ENCODE measurements around the gene SH2D7. TPM values are rescaled to one million over a fixed set of nuclear protein-coding genes. Genes with fewer than 3 reads are reported as not detected.
A peak's percentile ranks its signal among the peaks of the same experiment; 100 is the strongest.

Gene SH2D7
- total RNA-seq, 1 donor from 2014 or later, result not detected

DNA sequence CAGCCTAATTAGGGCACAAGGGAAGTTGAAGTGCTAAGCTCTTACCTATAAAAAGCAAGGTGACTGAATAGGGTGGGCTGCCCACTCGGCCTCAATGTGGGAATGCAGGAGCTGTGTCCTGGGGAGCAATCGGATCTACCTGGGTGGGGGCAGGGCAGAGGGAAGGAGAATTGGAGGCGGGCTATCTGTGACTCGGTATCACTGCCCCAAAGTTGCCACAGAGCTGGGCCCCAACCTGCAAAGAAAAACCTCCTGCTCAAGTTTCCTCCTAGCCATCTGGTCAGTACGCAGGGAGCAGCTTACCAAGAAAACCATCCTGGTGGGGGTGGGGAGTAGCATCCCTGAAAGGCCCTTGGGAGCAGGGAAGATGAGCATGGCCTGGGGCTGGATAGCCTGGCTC is 28.2 kb downstream of the SH2D7 start:
- no peak for ATAC-seq (ENCODE audit: poor library complexity)
- intact Hi-C loops (cut with DNase I), result no loop called here
- no peak for DNase-seq

DNA sequence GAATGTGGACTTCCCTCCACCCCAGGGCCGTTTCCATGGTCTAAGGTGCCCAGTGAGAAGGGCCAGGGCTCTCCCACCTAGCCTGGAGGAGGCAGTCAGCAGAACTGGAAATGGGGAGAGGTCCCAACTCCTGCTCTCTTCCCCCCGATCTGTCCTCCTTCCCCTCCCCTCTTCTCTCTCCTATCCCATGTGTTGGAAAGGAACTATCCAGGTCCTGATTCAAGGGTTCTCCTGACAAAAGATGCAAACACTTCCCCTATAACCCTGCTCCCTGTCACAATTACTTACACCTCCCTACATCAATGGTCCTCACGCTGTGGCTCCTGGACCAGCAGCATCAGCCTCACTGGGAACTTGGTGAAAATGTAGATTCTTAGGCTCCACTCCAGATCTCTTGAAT is 32.9 kb downstream of the SH2D7 start:
- ATAC-seq (ENCODE audit: poor library complexity), result no peak
- intact Hi-C loops (cut with DNase I), result loop anchor here (5.0 kb wide), 1 partner anchor 117 kb away; no protein-coding TSS in a partner anchor
- no peak for DNase-seq

DNA sequence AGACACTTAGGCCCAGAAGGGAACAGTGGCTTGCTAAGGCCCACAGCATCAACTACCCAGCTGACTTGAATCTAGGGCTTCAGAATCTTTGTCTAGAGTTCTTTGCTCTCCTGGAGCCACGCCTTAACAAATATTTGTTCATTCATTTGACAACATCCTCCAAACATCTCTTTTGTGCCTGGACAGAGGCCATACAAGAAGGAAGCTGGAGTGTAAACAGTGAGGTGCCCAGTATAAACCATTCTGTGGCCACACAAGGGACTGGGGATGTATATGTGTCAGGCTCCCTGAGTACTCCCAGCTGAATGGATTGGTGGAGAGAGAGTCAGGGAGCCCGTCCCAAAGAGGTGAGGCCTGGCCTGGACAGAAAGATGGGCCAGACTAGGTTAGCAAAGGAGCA is 35.5 kb downstream of the SH2D7 start:
- DNase-seq (no peak), ATAC-seq (ENCODE audit: poor library complexity) (no peak)
- intact Hi-C loops (cut with DNase I), result loop anchor here (5.0 kb wide), 1 partner anchor 114 kb away; no protein-coding TSS in a partner anchor

DNA sequence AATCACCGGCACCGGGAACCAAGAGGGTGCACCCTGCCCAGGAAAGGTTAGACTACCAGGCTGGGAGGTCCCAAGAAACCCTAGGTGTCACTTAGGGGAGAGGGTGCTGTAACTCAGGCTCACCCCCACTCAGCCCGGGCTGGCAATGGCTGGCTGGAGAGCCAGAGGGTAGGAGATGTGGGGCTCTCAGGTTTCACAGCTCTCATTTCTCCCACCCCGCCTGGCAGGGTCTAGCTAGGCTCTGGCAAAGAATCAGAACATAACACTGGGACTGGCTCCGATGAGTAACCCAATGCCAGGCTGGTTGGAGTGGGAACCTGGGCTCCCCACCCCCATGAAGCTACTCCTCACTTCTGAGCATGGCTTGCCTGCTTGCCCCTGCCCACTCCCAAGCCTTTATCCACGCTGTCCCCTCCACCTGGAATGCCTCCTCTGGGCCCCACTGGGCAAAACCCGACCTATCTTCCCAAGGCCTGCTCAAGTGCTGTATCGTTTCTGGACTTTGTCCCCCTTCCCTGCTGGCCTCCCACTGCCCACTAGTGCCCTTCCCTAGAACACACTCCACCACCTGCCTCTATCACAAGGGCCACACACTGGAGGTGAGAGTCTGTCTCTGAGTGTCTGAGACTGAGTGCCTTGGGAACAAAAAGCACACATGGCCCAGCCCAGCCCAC is 36.9 kb downstream of the SH2D7 start:
- intact Hi-C loops (cut with DNase I), result loop anchor here (5.0 kb wide), 1 partner anchor 113 kb away; no protein-coding TSS in a partner anchor
- DNase-seq (no peak), ATAC-seq (ENCODE audit: poor library complexity) (no peak)

DNA sequence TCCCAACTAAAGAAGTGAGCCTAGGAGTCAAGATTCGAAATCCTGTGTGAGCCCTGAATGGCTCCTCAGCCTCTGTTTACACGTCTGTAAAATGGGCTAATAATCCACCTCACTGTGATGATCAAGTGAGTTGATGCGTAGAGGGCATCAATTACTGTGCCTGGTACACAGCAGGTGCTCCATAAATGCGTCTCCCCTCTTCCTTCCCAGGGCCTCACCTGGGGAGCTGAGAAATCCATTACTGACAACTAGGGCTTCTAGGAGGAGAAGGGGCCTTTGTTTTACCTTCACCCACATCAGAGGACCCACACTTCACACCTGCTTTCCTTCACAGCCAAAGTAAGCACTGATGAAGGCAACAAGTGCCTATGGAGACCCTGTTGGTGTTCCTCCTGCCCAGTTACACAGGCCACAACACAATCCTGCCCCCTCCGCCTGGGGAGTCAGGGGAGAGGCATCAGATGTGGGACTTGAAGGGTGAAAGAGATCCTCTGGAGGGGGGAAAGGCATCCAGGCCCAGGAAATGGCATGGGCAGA is 37.5 kb downstream of the SH2D7 start:
- DNase-seq (no peak), ATAC-seq (ENCODE audit: poor library complexity) (no peak)
- intact Hi-C loops (cut with DNase I), result loop anchor here (5.0 kb wide), 1 partner anchor 112 kb away; no protein-coding TSS in a partner anchor

DNA sequence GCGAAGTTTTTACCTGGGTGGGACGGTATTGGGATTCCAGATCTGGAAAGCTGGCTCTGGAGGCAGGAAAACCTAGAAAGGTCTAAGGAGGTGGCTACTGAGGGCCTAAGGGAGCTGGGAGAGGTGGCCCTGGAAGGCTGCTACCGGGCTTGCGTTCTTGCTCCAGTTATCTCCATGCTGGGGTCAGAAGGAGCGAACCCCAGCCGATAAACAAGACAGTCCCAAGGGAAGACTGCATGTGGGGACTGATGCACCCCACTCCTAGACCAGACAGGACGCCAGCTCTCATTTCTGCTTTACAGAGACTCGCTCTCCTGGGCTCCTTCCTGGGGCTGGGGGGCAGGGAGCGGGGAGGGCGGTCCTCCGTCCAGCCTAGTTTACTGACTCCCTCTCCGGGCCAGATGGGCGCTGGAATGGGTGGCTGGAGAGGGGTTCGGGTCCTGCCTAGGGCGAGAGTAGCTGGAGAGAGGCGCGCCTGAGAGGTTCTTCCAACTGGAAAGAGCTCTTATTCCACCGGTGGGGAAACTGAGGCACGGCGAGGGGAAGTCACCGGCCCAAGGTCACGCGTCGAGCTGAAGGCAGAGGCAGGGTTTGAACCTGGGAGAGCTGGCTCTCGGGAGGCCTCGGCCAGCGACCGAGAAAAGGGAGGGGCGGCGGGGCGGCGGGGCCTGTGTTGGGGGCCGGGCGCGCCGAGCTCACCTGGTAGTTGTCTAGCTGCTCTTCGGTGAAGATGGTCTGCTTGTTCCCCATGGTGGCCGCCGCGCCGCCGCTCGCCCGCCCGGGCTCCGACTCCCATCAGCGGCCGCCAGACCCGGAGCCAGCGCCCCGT is 38.3 kb downstream of the SH2D7 start:
- intact Hi-C loops (cut with DNase I), result no loop called here
- DNase-seq (no peak), ATAC-seq (ENCODE audit: poor library complexity) (no peak)

DNA sequence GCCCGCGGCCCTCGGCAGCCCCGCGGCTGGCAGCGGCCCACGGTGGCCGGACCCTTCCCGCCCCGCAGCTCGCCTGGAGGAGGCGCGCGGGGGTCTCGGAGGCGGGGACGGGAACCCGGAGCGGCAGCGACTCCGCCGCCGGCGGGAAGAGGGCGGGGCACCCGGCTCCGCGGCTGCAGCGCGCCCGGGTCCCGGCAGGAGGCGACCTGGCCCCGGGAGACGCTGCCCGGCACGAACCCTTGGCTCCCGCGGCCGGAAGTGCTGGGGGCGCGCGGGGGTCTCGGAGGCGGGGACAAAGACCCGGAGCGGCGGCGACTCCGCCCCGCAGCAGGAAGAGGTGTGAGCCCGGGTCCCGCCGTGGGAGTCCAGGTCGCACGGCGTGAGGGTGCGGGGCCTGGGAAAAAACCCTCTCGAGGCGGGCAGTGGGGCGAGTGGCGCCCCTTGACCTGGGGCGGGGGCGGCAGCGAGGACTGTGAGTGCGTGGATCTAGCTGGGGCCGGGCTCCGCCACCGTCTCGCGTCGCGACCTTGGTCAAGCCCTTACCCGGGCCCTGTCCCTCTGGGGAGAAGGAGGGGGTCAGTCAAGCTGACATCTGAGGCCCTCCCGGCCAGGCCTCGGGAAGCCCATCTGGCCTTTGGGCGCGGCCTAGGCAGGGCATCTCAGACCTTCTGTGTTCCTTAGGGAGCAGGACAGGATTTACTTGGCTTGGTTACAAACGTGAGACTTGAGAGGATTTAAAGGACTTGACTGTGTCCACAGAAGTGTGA is 39.1 kb downstream of the SH2D7 start, which contains the start of gene CIB2:
Gene CIB2 (minus strand): TSS at position 151 of the 767 bp plus-strand sequence. CDS start 230 bp downstream, outside the sequence.
- intact Hi-C loops (cut with DNase I), result no loop called here
- peak; percentile 96 for ATAC-seq (ENCODE audit: poor library complexity)
- DNase-seq, result peak; percentile 83

DNA sequence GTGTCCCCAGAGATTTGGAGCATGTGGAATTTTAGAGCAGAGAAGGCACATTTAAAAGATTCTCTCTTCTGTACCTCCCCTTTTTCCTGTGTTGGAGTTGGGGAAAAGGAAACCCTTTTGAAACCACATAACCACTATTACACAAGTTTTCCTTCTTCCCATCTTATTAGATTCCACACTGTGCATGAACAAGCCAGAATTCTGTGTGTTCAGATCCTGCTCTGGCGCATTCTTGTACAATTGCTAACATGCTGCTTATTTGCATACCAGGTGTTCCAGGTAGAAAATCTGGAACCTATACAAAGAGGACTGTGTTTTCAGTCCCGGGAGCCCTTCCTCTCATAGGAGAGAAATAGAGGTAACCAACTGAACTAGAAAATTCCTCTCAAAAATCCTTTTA is 41.4 kb downstream of the SH2D7 start:
- DNase-seq (no peak), ATAC-seq (ENCODE audit: poor library complexity) (no peak)
- intact Hi-C loops (cut with DNase I), result no loop called here

DNA sequence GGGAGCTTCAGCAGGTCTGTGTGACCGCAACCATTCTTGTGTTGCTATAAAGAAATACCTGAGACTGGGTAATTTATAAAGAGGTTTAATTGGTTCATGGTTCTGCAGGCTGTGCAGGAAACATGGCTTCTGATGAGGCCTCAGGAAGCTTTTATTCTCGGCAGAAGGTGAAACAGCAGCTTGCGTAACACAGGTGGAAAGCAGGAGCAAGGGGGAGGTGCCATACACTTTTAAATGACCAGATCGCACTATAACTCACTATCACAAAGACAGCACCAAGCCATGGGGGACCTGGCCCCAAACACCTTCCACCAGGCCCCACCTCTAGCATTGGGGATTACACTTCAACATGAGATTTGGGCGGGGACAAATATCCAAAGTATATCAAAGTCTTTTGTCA is 47.2 kb downstream of the SH2D7 start:
- no peak for ATAC-seq (ENCODE audit: poor library complexity)
- intact Hi-C loops (cut with DNase I), result no loop called here
- DNase-seq, result no peak

DNA sequence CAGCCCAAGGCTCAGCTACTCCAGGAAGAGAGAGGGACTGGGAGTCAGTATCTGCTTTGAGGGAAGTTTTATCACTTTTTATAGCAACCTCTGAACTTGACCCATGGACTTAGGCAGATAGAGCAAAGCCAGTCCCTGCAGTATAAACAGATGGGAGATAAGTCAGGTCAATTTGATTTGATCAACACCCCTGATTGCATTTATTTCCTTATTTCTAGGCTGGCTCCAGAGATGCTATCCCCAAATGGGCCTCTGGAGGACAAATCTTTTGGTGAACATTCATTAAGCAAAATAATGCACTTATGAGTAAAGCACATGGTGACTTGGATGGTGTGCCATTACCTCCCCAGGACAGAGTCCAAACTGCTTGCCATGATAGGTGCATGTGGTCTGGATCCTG is 47.9 kb downstream of the SH2D7 start:
- no peak for DNase-seq
- intact Hi-C loops (cut with DNase I), result no loop called here

DNA sequence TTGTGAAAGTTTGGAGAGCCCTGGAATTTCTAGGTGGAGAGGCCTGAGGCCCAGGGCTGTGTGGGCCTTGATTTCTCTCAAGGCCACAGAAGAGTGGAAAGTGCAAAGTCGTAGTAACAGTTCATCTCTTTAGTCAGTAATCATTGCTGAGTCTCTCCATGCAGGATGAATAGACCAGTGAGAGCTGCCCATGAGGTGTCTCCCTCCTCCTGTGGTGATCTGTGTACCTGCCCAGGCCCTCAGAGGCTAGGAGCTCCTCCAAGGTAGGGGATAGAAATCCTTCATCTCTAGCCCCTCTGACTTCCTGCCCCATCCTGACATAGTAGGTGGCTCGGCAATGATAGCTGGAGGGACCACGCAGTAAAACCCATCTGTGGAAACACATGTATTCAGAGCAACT is 50.0 kb downstream of the SH2D7 start:
- no peak for DNase-seq
- no peak for ATAC-seq (ENCODE audit: poor library complexity)
- intact Hi-C loops (cut with DNase I), result no loop called here

More for the DNA sequence above, 47.9 kb downstream of the SH2D7 start:
- ATAC-seq (ENCODE audit: poor library complexity), result peak; percentile 27

DNA sequence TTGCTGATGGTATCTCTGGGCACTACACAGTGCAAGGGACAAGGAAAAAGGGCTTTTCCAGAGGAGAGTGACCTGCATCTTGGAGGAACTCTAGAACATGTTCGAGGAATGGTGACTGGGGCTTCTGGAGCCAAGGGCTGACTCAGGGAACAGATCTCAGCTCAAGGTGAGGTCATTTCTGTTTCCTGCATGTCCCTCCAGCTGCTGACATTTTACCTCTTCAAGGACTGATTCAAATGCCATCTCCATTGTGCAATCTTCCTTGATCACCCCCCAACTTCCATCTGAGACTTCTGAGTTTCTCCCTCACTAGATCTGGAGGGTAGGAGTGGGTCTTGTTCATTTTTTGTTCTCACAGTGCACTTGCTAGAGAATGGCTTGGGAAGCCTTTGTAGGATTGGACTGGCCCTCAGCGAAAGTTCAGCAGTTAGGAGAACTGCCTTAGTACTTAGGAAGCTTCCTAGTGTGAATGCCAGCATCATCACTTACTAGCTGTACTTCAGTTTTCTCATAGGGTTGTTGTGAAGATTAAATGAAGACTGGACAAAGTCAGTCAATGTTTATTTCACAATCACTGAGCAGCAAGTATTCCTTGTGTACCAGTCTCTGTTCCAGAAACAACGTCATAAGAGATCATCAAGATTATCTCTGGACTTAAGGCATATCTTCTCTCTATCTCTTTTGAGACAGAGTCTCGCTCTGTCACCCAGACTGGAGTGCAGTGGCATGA is 54.2 kb downstream of the SH2D7 start:
- intact Hi-C loops (cut with DNase I), result no loop called here
- DNase-seq (no peak), ATAC-seq (ENCODE audit: poor library complexity) (no peak)

DNA sequence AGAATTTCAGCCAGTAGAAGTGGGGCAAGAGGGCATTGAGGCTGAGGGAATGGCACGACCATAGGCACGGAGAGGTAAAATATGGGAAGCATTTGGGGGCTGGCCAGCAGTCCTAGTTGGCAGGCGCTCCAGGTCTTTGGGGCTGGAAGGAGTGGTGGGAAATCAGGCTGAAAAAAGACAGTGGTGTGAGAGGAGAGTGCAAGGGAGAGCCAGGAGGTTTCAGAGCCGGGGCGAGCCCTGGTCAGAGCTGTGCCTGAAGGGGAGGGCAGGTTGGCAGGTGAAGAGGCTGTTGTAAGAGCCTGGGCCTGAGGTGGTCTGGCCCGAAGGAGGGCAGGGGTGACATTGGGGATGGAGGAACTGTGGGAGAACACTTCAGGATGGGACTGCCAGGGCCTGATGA is 55.2 kb downstream of the SH2D7 start:
- intact Hi-C loops (cut with DNase I), result no loop called here
- DNase-seq (peak; percentile 63), ATAC-seq (ENCODE audit: poor library complexity) (peak; percentile 10)

DNA sequence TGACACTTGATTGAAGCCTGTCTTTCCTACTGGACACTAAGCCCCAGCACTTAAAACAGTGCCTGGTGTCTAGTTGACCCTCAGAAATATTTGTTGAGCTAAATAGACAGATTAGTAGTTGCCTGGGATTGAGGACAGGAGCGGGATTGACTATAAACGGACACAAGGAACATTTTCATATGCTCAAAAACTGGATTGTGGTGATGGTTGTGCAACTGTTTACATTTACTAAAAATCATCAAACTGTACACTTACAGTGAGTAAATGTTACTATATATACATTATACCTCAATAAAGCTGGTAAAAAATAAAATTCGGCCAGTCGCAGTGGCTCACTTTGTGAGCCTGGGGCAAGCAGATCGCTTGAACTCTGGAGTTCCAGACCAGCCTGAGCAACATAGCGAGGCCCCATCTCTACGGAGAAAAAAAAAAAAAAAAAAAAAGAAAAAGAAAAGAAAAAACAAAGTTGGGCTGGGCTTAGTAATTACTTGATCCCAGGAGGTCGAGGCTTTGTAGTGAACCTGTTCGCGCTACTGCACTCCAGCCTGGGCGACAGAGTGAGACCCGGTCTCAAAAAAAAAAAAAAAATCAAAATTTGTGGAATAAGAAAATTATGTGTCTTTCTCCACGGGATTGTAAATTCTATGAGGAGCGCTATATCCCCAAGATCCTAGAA is 56.2 kb downstream of the SH2D7 start:
- no peak for ATAC-seq (ENCODE audit: poor library complexity)
- no peak for DNase-seq
- intact Hi-C loops (cut with DNase I), result no loop called here

DNA sequence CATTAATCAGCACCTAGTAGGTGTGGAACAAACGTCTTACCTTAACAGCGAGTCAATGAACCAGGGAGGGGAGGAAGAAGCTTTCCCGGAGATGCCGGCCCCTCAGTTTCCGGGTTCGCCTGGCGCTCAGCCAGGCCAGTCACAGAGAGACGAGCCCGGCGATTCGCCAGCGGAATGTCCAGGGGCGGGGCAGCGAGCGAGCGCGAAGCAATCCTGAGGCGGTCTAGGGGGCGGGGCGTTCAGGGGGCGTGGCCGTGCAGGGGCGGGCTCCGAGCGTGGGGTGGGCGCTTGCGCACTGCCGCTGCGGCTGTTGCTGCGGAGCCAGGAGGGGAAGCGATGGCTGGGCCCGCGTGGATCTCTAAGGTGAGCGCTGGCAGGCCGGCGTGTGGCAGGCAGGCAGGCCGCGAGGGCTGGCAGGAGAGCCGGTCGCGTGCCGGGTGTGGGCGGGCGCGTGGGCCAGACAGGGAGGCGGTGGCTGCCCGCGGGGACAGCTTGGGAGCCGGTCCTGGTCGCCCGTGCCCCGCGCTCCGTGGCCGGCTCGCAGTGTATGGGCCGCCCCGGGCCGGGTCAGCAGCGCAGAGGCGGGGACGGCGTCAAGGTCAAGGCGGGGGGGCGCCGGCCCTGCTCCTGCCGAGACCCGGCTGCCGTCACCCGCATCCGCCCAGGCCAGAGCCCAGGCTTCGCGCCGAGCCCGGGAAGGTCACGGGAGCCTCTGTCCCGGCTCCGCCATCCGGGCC is 56.9 kb downstream of the SH2D7 start, which contains the start of gene IDH3A:
Gene IDH3A (plus strand): TSS at position 295 of the 737 bp plus-strand sequence. CDS start 42 bp downstream, at position 337.
- ATAC-seq (ENCODE audit: poor library complexity), result peak; percentile 98
- DNase-seq, result peak; percentile 100
- intact Hi-C loops (cut with DNase I), result no loop called here

DNA sequence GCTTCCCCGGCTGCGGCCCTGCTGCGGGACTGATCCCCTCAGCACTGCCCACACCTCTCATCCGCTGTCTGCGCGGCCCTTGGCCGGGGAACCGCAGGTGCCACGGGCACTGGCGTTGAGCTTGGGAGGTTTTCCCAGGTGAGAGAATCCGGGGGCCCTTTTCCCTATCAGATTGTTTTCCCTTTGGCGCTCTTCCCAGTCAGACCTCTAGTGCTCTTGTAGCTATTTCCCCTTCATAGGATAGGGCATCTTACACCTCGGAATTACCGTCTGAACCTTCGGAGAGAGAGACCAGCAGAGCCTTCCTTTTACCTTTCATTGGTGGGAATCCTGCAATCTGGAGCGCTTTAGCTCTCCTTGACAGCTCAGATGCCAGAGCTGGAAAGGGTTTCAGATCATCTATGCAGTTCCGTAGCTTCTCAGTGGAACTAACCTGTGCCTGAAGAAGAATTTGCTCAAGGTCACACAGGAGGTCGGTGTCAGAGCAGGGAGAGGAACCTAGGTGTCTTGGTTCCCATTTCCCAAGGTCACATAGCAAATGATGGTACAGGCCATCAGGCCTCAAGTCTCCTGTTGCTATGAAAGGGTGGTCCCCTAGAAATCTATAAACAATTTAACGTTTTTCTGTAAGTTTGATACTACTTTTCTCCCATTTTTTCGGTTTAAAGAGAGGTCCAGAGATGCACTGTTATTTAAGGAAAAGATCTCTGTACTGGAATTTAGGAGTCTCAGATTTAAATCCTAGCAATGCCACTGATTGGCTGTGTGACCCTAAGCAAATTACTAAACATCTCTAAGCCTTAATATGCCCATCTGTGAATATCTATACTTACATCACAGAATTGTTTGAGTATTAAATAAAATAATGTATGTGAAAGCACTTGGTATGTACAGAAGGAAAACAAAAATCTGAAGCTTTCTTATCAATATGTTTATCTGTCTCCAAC is 57.7 kb downstream of the SH2D7 start:
- peak; percentile 3 for ATAC-seq (ENCODE audit: poor library complexity)
- intact Hi-C loops (cut with DNase I), result no loop called here
- no peak for DNase-seq

Data from Right ventricle myocardium superior (tissue), 1 donor.